Activated CD8-positive, alpha-beta T cell treated with anti-CD3 and anti-CD28 coated beads for 36 hours (primary cell): ENCODE data around the gene NKD1. TPM values are rescaled to one million over a fixed set of nuclear protein-coding genes. Genes with fewer than 3 reads are reported as not detected.

Experiments
- ATAC-seq: fragments of 200-7000 bp; cut with Tn5 transposase; one replicate; pipeline ENCODE4 v1.10.0; 2021; ENCODE audit warnings: mild to moderate bottlenecking, moderate library complexity
- CTCF ChIA-PET: fragments of 350-600 bp; sonication (Branson Sonifier 250); formaldehyde crosslinking; loops from one replicate; lab custom pipeline; 2021; ENCODE audit warnings: antibody characterized with exemption; lab: Charles Lee
- POLR2A ChIA-PET: fragments of 350-600 bp; sonication (Branson Sonifier 250); formaldehyde crosslinking; loops from one replicate; lab custom pipeline; 2021; ENCODE audit warnings: antibody characterized with exemption; lab: Charles Lee
- DNase-seq: peaks from one replicate; pipeline ENCODE4 v3.0.0-alpha.2; 2020
- H3K27ac Mint-ChIP-seq: one replicate; pipeline ENCODE4 v1.8.0; 2021; ENCODE audit warnings: mild to moderate bottlenecking, mixed read lengths
- H3K27me3 Mint-ChIP-seq: one replicate; pipeline ENCODE4 v1.8.0; 2021; ENCODE audit warnings: mixed read lengths
- H3K36me3 Mint-ChIP-seq: one replicate; pipeline ENCODE4 v1.8.0; 2021; ENCODE audit warnings: low read depth, mixed read lengths
- H3K4me1 Mint-ChIP-seq: one replicate; pipeline ENCODE4 v1.8.0; 2021; ENCODE audit warnings: low read depth, mixed read lengths
- H3K4me3 Mint-ChIP-seq: one replicate; pipeline ENCODE4 v1.8.0; 2021; ENCODE audit warnings: mild to moderate bottlenecking, moderate library complexity, mixed read lengths
- H3K9me3 Mint-ChIP-seq: one replicate; pipeline ENCODE4 v1.8.0; 2021; ENCODE audit warnings: mixed read lengths
- CTCF ChIP-seq: fragments of 200-600 bp; IDR thresholded peaks from one replicate; pipeline ENCODE4 v1.8.0; 2022; ENCODE audit warnings: antibody characterized with exemption, mild to moderate bottlenecking
- intact Hi-C: fragments of 100-400 bp; cut with micrococcal nuclease; formaldehyde crosslinking; loops from one replicate; pipeline ENCODE4 v1.10.0; 2022
- total RNA-seq, 2 experiments: library from RNA; stranded (reverse); gene quantifications; one replicate each; pipeline ENCODE4 v1.2.3, GENCODE V29; 2021

Gene NKD1
- total RNA-seq, 2 experiments from 2014 or later = 1.9 to 3.6 TPM

GRCh38 chr16:50591800-50592771 lies 43.9 kb downstream of the NKD1 start:
- ChIA-PET CTCF (interaction anchor here (1.3 kb wide), 1 partner anchor 567 kb away, joined by 3 read pairs; the partner anchor contains the start of gene CNEP1R1), POLR2A (no interaction called here)
- ATAC-seq (no peak), DNase-seq (no peak)
- TF ChIP-seq CTCF = no peak
- Mint-ChIP-seq H3K4me3 (no peak overlapping the region), H3K4me1 (peaks cover 23% of the 10 kb centered on the region), H3K36me3 (peaks cover 1% of the 10 kb centered on the region), H3K27me3 (no peaks in the 10 kb centered on the region), H3K27ac (no peak overlapping the region), H3K9me3 (peaks cover 3% of the 10 kb centered on the region)
- intact Hi-C loops = no loop called here

- DNase-seq (no peak), ATAC-seq (no peak)
- intact Hi-C loops = no loop called here
- Mint-ChIP-seq H3K36me3 (peaks cover 1% of the 10 kb centered on the region), H3K9me3 (no peaks in the 10 kb centered on the region), H3K4me3 (no peak overlapping the region), H3K27ac (no peak overlapping the region), H3K27me3 (no peaks in the 10 kb centered on the region), H3K4me1 (peaks cover 23% of the 10 kb centered on the region)
- POLR2A ChIA-PET = no interaction called here
- CTCF ChIA-PET = interaction anchor here (0.9 to 1.3 kb wide), 4 partner anchors 15 to 568 kb away, joined by 3 read pairs; partner anchors contain the start of gene CNEP1R1
- TF ChIP-seq CTCF = no peak
Observed at GRCh38 chr16:50592996-50593395, 44.8 kb downstream of the NKD1 start.

GRCh38 chr16:50593410-50594150 lies 45.4 kb downstream of the NKD1 start:
- H3K4me1 Mint-ChIP-seq = peaks cover 22% of the 10 kb centered on the region
- H3K36me3 Mint-ChIP-seq = peaks cover 1% of the 10 kb centered on the region
- ATAC-seq (no peak), DNase-seq (no peak)
- no peak for TF ChIP-seq CTCF
- intact Hi-C loops = no loop called here
- no peak overlapping the region for H3K27ac Mint-ChIP-seq
- no peaks in the 10 kb centered on the region for H3K9me3 Mint-ChIP-seq
- no peaks in the 10 kb centered on the region for H3K27me3 Mint-ChIP-seq
- ChIA-PET POLR2A (no interaction called here), CTCF (interaction anchor here (0.9 to 1.3 kb wide), 4 partner anchors 16 to 569 kb away, joined by 3 read pairs; partner anchors contain the start of gene CNEP1R1)
- H3K4me3 Mint-ChIP-seq = no peak overlapping the region

- Mint-ChIP-seq H3K27me3 (no peaks in the 10 kb centered on the region), H3K4me1 (peaks cover 18% of the 10 kb centered on the region), H3K4me3 (no peak overlapping the region), H3K36me3 (no peaks in the 10 kb centered on the region), H3K27ac (no peak overlapping the region), H3K9me3 (no peaks in the 10 kb centered on the region)
- no peak for TF ChIP-seq CTCF
- intact Hi-C loops = no loop called here
- ChIA-PET CTCF (interaction anchor here (1.1 kb wide), 1 partner anchor 17 kb away, joined by 3 read pairs; no protein-coding TSS in a partner anchor), POLR2A (no interaction called here)
- no peak for DNase-seq
- no peak for ATAC-seq
Observed at GRCh38 chr16:50594308-50595260, 46.4 kb downstream of the NKD1 start.
